Right forelimb (tissue), 1 donor: ENCODE data around the gene MXRA8.
"Not testable (repeated sequence)": the region's sequence is repeated elsewhere in the genome, so short reads cannot be mapped to it uniquely, and the experiment has no call there.

Experiments
- DNase-seq: peaks from one replicate; pipeline ENCODE4 v3.0.0-alpha.2; 2018

Gene MXRA8

DNA sequence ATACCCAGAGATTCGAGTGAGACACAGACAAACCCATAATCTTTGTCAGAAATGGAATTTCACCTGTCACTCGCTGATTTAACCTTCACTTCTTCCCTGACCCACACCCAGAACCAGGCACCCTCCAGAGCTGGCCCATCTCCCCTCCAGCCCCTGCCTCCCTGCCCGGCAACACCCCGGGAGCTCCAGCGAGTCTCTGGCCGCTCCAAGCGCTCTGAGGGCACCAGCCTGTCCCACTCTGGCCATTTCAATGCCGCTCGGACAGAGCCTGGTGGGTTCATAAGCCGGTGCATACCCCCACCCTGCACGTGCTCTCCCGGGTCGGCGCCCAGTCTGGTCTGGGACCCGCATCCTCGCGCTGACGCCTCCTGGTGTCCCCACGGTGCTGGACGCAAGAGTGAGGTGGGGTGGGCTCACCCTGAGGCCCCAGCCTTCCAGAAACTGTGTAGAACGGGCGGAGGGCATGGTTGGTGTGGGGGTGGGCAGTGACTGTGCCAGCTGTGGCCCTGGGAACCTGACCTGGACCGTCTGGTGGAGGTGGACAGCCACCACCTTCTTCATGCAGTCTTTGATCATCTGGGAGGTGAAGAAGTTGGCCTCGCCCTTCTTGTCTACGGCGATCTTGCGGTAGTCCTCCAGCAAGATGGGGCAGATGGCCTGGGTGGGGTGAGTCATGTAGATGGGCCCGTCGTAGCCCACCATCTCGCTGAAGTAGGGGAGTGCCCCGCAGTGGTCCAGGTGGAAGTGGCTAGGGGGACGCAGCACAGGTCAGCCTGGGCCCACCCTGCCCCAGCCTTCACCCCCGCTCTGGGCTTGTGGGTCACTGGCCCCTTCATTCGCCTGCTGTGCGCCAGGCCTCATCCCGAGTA is 39.3 kb downstream of the MXRA8 start:
- no peak for DNase-seq

DNA sequence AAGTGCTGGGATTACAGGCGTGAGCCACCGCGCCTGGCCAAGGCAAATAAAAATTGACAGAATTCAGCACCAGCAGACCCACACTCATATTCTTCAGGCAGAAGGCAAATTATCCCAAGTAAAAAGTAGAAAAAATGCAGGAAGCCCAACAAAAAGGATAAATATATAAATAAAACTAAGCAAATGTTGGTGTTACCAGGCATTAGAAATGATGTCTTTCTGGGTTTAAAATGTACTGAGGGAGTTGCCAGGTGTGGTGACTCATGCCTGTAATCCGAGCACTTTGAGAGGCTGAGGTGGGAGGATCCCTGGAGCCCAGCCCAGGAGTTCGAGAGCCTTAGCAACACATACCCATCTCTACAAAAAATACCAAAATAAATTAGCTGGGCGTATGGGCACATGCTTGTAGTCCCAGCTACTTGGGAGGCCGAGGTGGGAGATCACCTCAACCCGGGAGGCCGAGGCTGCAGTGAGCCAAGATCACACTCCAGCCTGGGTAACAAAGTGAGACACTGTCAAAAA is 40.2 kb downstream of the MXRA8 start:
- peak; percentile 78 for DNase-seq

DNA sequence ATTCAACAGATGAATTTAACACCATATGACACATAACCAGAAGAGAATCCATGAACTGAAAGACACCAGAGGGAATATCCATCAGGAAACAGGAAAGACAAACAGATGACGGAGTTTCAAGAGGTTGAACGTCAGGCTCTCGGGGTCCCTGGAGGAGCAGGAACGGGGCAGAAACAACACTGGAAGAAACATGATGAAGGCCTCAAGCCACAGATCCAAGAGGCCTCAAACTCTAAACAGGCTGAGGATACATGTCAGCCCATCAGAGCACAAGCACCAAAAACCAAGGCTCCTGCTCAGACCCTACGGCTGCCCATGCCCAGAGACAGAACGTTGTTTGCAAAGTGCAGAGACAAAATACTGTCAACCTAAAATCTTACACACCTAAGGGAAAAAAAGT is 40.9 kb downstream of the MXRA8 start:
- no peak for DNase-seq

DNA sequence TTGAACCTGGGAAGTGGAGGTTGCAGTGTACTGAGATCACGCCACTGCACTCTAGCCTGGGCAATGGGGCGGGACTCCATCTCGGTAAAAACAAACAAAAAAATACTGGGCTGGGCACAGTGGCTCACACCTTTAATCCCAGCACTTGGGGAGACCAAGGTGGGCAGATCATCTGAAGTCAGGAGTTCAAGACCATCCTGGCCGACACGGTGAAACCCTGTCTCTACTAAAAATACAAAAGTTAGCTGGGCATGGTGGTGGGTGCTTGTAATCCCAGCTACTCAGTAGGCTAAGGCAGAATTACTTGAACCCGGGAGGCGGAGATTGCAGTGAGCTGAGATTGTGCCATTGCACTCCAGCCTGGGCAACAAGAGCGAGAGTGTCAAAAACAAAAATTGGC is 42.2 kb downstream of the MXRA8 start:
- not testable (repeated sequence) for DNase-seq

DNA sequence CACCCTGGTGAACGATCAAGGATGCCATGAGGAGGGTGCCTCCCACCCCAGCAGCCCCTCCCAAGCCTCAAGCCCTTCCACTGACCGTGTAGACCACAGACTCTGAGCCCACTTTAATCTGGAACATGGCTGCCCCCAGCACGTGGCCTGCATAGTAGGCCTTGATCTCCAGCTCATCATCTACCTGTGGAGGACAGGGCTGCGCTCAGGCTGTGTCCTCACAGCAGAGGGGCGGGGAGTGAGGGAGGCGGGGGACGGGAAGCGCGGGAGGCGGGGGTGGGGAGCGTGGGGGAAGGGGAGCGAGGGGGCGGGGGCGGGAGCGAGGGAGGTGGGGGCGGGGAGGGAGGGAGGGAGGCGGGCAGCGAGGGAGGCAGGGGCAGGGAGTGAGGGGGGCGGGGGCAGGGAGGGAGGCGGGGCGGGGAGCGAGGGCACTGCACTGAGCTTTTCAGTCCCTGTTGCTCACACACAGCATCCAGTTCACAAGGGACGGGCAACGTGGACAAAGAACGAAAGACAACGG is 42.9 kb downstream of the MXRA8 start:
- no peak for DNase-seq

DNA sequence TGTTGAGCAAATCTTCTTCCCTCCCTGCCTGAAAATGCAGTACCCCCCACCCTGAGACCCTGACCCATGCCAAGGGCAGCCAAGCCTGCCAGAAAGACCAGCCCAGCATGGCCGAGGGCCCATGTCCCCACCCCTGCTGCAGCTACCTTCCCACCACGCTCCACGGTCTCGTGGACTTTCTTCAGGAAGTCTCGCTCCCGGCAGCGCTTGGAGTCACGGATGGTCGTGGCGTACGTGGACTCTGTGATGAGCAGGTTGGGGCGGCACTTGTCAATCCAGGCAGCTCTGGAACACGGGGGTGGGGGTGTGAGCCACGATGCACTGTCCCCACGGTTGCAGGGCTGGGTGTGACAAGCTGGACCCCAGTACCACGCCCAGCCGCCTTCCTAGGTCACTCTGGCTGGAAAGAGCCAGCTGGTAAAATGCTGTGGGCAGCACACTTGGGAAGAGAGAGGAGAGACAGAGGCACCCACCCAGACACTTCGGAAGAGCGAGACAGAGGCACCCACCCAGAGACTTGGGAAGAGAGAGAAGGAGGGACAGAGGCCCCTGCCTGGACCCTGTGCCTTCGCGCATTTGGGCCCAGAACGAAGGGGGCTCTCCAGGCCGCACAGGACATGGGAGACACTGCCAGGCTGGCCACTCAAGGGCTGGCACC is 43.5 kb downstream of the MXRA8 start:
- no peak for DNase-seq

DNA sequence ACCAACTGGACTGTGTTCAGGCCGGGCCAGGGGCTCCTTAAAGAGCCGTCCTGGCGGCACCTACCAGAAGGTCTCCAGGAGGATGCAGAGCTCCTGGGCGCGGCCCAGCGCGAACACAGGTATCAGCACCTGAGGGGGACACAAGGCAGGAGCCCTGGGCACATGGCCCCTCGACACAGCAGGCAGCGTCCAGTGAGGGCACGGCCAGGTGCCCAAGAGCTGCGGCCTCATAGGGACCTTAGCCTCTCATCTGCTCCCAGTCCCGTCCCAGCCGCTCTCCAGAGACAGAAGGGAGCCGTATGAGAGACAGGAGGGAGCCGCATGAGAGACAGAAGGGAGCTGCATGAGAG is 44.1 kb downstream of the MXRA8 start:
- DNase-seq: no peak

DNA sequence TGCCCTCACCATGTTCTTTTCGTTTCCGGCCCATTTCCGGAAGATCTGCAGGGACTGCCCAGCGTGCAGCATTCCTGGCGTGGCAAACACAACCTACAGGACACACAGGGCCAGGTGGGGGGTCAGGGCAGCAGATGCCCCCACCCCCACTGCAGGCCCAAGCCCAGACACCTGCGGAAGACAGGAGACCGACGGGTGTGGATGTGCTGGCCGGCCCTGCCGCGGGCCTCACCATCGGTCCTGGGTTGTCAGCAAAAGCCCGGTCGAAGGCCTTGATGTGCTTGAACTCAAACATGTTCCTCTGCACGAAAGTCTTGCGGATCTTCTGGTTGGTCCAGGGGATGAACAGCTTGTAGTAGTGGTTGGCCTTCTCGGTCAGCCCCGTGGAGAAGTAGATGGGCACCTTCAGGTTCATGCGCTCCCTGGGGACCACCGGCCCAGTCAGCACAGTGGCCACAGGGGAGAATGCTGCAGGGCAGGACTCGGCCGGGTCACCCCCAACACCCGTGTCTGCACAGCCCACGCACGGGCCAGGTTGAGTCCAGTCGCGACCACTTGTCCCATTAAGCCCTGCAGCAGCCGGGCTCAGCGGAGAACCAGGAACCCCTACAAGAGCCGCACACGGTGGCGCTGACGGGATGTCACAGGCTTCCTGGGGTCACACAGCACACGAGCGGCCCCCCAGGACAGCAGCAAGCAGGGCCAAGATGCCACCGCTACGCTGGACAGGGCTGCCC is 44.7 kb downstream of the MXRA8 start:
- DNase-seq: no peak

DNA sequence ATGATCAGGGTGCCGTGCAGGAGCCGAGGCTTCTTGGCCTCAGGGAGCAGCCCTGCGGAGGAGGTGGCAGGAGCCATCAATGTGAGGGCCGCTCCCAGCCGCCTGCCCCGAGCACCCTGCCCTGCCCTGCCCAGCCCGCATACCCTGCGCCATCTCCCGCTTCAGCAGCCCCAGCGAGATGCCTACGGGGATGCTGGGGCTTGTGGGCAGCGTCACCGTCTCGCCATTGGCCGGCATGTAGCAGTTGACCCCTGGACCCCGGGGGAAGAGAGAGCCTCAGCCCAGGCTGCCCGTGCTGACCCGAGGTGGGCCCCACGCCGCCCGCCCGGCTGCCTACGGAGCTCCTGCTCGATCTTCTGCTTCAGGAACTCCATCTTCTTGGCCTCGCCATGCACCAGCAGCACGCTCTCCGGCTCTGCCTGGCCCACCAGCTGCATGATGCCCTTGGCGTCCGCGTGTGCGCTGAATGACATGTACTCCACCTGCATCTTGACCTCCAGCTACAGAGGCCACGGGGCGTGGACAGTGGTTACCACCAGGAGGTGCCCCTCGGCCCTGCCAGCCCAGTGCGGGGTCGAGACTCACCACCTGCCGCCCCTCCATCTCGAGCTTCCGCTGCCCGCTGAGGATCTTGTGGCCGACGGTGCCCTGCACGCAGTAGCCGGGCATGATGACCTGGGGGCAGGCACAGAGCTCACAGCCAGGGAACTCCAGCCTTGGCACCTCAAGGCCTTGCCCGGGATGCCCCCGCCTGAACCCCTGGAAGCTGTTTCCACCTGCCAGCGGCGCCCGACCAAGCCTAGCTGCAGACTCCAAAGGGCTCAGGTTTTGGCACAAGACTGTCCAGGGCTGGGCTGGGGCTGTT is 45.7 kb downstream of the MXRA8 start:
- DNase-seq: no peak

DNA sequence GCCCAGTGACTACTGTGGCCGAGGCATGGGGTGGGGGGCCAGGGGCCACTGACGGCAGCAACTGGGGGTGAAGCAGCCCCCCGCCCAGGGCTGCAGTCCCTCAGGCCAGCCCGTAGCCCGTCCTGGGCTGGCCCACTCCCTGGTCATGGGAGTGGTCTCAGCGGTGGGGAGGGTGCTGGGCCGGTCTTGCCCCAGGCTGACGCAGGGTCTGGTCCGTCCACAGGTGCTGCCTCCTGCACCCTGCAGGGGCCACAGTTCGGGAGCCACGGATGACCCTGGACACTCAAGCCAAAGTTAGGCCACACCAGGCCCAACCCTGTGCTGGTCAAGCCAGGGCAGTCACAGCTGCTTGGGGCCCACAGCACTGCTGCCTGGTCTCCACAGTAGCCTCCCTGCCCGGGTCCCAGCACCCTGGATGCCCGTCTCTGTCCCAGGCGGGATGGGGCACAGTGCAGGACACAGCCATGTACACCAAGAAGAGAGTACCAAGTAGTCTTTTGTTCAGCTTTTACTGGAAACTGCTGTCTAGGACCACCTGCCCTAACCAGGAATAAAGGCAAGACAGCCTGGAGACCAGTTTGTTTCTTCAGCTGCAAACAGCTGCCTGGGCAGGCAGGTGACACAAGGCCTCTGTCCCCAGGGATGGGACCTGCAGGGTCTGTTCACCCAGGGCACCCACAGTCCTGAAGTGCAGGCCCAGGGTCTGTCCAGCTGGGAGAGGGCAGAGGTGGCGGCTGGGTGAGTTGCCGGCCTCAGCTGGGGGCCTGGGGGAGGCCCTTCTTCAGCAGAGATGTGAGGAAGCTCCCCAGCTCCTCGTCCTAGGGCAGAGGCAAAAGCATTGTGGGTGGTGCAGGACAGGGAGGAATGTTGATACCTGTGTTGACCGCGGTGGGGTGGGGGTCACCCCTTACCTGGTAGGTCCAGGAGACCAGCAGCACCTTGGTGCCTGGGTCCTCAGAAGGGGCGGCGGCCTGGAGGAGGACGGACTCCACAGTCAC is 46.9 kb downstream of the MXRA8 start:
- DNase-seq: no peak

DNA sequence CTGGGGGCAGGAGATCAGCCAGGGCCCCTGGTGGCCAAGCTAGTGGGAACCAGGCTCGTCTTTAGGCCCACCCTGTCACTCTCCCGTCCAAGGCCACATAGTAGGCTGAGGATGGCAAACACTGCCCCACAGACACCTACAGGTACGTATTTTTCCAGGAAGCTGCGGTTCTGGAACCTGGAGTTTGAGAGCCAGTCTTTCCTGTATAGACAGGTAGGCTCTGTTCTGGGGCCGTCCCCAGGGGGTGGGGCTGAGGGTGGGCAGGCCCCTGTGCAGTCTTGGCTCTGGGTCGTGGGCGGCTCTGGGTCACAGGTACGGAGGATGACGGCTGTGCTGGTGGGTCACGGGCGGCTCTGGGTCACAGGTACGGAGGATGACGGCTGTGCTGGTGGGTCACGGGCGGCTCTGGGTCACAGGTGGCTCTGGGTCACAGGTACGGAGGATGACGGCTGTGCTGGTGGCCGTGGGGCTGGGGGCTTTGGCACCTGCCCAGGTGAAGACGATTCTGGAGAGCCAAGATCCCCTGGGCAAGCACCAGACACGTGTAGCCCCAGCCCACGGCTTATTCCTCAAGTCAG is 47.8 kb downstream of the MXRA8 start:
- DNase-seq: no peak

DNA sequence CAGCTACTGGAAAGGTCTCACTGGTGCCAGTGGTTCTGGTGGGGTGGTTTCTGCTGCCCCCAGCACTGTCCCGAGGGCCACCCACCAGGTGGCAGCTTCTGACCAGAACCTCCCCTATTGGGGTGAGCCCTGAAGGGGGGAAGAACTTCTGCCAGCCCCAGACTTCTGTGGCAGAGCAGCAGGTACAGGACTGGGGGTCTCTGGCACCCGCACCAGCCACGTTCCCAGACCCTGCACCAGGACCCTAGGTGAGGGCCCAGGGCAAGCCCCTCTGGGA is 48.3 kb downstream of the MXRA8 start:
- no peak for DNase-seq

DNA sequence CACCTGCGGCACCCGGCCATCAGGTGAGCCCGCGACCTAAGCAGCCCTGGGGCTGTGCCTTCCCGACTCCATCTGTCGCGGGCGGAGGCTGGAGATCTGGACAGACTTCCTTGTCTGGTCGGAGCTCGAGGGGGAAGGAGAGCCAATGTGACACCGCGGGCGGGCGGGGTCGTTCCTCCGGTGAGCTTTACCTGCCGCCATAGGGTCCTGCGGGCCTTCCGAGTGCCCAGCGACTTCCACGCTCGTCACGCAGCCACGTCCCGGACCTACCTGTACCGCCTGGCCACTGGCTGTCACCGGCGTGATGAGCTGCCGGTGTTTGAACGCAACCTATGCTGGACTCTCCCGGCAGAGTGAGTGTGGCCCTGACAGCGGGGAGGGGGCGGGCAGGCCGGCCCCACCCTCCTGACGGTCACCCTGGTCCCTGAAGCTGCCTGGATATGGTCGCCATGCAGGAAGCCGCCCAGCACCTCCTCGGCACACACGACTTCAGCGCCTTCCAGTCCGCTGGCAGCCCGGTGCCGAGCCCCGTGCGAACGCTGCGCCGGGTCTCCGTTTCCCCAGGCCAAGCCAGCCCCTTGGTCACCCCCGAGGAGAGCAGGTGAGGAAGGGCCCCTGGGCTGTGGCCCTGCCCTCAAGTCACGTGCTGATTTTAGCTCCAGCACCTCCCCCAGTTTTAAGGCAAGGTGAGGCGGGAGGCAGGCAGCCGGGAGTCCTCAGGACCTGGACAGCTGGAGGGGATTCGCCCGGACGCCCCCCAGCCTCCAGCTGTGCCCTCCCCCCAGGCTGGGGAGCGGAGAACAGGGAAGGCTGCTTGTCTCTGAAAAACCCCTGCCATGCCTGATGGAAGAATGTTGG is 48.9 kb downstream of the MXRA8 start:
- DNase-seq: no peak

DNA sequence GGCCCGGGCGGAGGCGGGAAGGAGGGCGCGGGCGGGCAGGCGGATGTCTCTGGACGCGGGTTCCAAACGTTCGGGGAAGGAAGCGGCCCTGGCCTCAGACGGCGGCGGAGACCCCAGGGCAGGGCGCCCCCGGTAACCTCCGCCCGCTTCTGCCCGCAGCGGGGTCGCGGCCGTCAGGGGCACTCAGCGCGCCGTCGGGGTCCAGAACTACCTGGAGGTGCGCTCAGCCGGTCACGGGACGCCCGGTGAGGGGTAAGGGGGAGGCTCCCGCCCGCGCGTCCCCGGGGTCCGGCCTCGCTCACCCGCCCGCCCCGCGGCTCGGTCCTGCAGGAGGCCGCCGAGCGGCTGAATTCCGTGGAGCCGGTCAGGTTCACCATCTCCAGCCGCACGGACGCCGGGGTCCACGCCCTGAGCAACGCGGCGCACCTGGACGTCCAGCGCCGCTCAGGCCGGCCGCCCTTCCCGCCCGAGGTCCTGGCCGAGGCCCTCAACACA is 49.6 kb downstream of the MXRA8 start:
- no peak for DNase-seq

DNA sequence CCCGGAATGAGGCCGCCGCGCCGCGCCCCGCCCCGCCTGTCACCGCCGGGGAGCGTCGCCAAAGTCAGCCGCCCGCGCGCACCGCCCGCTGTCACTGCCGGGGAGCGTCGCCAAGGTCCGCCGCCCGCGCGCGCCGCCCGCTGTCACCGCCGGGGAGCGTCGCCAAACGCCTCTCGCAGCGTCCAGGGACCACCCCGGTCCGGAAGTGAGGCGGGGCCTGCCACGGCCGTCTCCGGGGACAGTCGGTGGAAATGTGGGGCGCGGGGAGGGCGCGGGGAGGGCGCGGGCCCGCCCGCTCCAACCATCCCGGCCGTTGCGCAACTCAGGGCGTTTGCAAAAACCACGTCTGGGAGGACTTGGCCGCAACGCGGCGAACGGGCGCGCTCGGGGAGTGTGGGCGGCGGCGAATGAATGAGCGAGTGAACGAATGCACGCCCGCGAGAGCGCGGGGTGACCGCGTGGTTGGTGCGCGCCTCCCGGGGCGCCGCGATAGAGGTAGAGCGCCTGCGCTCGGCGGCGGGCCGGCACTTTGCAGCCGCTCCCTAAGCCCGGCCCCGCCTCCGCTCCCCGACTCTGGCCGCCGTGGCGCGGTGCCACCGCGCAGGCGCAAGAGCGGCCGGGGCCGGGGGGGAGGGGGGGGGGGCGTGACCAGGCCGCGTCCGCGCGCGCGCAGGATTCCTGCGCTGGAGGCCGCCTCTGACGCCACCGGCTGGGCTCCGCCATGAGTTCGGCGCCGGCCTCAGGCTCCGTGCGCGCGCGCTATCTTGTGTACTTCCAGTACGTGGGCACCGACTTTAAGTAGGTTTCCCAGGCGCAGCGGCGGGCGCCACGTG is 50.2 kb downstream of the MXRA8 start, which contains the start of the genes ACAP3 and PUSL1:
ACAP3 (minus strand) TSS at position 8 of the 833 bp plus-strand sequence. CDS start 115 bp downstream, outside the sequence.
PUSL1 (plus strand) TSS at position 675 of the 833 bp plus-strand sequence; CDS start at position 722, 47 bp downstream.
- DNase-seq: peak; percentile 94

DNA sequence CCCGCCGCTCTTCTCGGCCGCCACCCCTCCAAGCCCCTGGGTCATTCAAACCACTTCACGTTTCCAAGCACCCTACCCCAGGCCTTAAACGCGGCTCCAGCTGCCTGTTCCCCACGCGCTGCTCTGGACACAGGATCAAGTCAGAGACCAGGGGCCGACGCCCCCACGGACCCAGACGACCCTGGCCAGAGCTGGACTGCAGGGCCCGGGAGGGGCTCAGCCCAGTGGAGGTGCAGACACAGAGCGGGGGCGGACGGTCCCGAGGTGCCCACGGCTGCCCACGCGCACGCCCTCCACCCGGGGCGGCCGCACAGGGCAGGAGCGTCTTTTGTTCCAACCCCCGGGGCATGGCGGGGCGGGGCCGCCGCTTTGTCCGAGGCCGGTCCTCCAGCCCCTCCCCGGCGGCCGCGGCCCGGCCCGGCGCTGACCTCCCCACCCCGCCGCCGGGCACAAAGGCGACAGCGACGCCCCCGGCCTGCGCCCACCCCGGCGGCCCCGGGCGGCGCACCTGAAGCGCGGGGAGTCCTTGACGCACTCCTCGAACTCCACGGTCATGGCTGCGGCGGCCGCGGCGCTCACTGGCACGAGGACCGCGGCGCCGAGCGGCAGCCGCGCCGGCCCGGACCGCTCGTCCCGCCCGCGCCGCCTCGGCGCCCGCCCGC is 51.0 kb downstream of the MXRA8 start:
- no peak for DNase-seq

DNA sequence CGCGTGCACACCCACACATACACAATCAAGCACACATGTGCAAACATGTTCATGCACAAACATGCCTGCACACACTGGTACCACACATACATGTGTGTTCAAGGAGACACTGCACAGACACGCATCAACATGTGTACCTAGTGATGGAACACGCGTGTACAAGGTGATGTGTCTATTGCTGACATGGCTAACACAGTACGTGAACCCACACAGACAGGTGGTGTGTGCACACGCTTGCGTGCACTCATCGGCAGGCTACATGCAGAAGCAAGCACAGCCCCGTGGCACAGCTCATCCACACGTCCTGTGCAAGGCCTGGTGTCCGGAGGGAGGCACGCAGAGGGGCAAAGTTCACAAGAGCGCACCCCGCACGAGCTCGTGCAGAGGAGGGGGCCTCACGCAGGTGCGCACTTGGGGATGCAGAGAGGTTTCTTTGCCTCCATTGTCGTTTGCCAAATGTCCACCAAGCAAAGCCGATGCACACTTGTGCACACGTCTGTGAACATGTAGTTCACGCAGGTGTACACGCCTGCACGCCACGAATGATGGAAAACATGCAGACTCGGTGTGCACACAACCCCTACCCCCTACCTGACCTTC is 51.6 kb downstream of the MXRA8 start:
- DNase-seq: no peak
